Suprapubic skin (tissue), 3 donors: ENCODE measurements around the gene AKR1C1.

Experiments
- EP300 ChIP-seq: sonication (generic); formaldehyde crosslinking; IDR thresholded peaks from one replicate; pipeline ENCODE4 v1.6.1; 2017; ENCODE audit warnings: antibody characterized with exemption
- POLR2A ChIP-seq, 2 donors: fragments of 450-650 bp; IDR thresholded peaks; one replicate each; pipeline ENCODE4 v1.6.1; 2017; ENCODE audit warnings: antibody characterized with exemption in 2 of 2, mild to moderate bottlenecking in 2 of 2, moderate library complexity in 2 of 2
- TF ChIP-seq, protein P1 (sequence below), 2 donors: fragments of 200-600 bp in 1 of 2; fragments of 450-650 bp in 1 of 2; sonication (generic) in 1 of 2; IDR thresholded peaks; one replicate each; pipeline ENCODE4 v1.5.1; 2016 to 2019; ENCODE audit warnings: antibody characterized with exemption in 2 of 2, mild to moderate bottlenecking in 1 of 2, moderate library complexity in 1 of 2

DNA sequence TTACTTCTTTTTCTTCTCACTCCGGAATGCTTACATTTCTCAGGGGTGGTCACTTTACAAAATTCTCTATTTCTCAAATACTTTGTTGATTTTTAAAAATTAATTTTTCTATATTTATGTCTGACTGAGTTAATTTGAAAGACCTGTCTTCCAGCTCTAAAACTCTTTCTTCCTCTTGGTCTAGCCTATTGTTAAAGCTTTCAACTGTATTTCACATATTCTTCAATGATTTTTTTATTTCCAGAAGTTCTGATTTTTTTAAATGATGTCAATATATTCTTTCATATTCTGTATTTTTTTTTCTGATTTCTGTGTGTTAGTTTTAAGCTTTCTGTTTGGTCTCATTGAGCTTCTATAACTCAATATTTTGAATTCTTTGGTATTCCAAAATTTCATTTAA lies 67.8 kb downstream of the AKR1C1 start:
- TF ChIP-seq, protein P1, sequence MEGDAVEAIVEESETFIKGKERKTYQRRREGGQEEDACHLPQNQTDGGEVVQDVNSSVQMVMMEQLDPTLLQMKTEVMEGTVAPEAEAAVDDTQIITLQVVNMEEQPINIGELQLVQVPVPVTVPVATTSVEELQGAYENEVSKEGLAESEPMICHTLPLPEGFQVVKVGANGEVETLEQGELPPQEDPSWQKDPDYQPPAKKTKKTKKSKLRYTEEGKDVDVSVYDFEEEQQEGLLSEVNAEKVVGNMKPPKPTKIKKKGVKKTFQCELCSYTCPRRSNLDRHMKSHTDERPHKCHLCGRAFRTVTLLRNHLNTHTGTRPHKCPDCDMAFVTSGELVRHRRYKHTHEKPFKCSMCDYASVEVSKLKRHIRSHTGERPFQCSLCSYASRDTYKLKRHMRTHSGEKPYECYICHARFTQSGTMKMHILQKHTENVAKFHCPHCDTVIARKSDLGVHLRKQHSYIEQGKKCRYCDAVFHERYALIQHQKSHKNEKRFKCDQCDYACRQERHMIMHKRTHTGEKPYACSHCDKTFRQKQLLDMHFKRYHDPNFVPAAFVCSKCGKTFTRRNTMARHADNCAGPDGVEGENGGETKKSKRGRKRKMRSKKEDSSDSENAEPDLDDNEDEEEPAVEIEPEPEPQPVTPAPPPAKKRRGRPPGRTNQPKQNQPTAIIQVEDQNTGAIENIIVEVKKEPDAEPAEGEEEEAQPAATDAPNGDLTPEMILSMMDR (IDR thresholded peaks at IDR 0.05): no peak
- no peak for TF ChIP-seq POLR2A (IDR thresholded peaks at IDR 0.05)
- no peak for TF ChIP-seq EP300
